Neural cell (in vitro differentiated cells): ENCODE results near the gene OR4K2.

Source experiments
- CTCF ChIP-seq: fragments of 450-650 bp; IDR thresholded peaks from 2 replicates; pipeline ENCODE4 v1.5.1; 2014; ENCODE audit warnings: antibody characterized with exemption, mild to moderate bottlenecking, moderate library complexity; ENCODE audit not compliant: poor library complexity, severe bottlenecking
- EZH2 ChIP-seq: fragments of 200-600, 300-800 bp; shearing (Covaris generic), sonication (generic); IDR thresholded peaks from 2 replicates; pipeline ENCODE4 v1.6.1; 2014; ENCODE audit warnings: antibody characterized with exemption, low read length, borderline replicate concordance, mild to moderate bottlenecking; ENCODE audit not compliant: insufficient read depth, poor library complexity, severe bottlenecking
- POLR2AphosphoS5 ChIP-seq: IDR thresholded peaks from 2 replicates; pipeline ENCODE4 v1.6.1; 2012
- REST ChIP-seq: IDR thresholded peaks from 2 replicates; pipeline ENCODE4 v1.6.1; 2012; ENCODE audit warnings: borderline replicate concordance
- TAF1 ChIP-seq: IDR thresholded peaks from 2 replicates; pipeline ENCODE4 v1.6.1; 2012; ENCODE audit warnings: low read depth

GRCh38 chr14:19917243-19917642 lies 42.3 kb downstream of the OR4K2 start:
- TF ChIP-seq EZH2 (no peak), TAF1 (no peak), REST (no peak), CTCF (no peak), POLR2AphosphoS5 (no peak)
